IPS-20b (cell line): ENCODE data around the gene CDK5RAP3.

Experiments
- H3K27ac ChIP-seq: one replicate; pipeline ENCODE4 v1.5.1; 2013; ENCODE audit warnings: low read length
- H3K27me3 ChIP-seq: 2 replicates; pipeline ENCODE4 v1.6.1; 2013; ENCODE audit warnings: mild to moderate bottlenecking, low read length, inconsistent platforms; ENCODE audit not compliant: insufficient read depth
- H3K36me3 ChIP-seq: 2 replicates; pipeline ENCODE4 v1.6.1; 2013; ENCODE audit warnings: low read depth, mild to moderate bottlenecking, inconsistent platforms, low read length, moderate library complexity; ENCODE audit not compliant: insufficient read depth
- H3K4me1 ChIP-seq: 2 replicates; pipeline ENCODE4 v1.6.1; 2013; ENCODE audit warnings: mild to moderate bottlenecking, control low read depth, inconsistent platforms, low read length, moderate library complexity; ENCODE audit not compliant: insufficient read depth
- H3K4me3 ChIP-seq: 2 replicates; pipeline ENCODE4 v1.5.1; 2013; ENCODE audit warnings: mild to moderate bottlenecking, low read length, inconsistent platforms
- H3K9ac ChIP-seq: 2 replicates; pipeline ENCODE4 v1.6.1; 2013; ENCODE audit warnings: low read depth, mild to moderate bottlenecking, inconsistent platforms, low read length, moderate library complexity
- H3K9me3 ChIP-seq: 2 replicates; pipeline ENCODE4 v1.6.1; 2013; ENCODE audit warnings: mild to moderate bottlenecking, low read depth, low read length, inconsistent platforms; ENCODE audit not compliant: insufficient read depth

Gene CDK5RAP3

GRCh38 chr17:48002916-48003416 lies 32.1 kb downstream of the CDK5RAP3 start:
- Histone ChIP-seq H3K4me3 (peak overlapping the region; percentile 53; the same call in 1 of the 2 replicates), H3K9ac (peak overlapping the region; percentile 82)

GRCh38 chr17:48003417-48004151 lies 32.7 kb downstream of the CDK5RAP3 start:
- Histone ChIP-seq H3K36me3 (no peaks in the 10 kb centered on the region), H3K27ac (peak overlapping the region; percentile 86), H3K27me3 (no peaks in the 10 kb centered on the region), H3K4me1 (peaks cover 30% of the 10 kb centered on the region; the same call in 1 of the 2 replicates), H3K9ac (peak overlapping the region; percentile 82; the same call in 1 of the 2 replicates), H3K4me3 (peak overlapping the region; percentile 53; the same call in 1 of the 2 replicates), H3K9me3 (no peaks in the 10 kb centered on the region)

More at GRCh38 chr17:48002916-48003416, 32.1 kb downstream of the CDK5RAP3 start:
- no peaks in the 10 kb centered on the region for H3K9me3 ChIP-seq
- H3K27me3 ChIP-seq: no peaks in the 10 kb centered on the region
- peaks cover 30% of the 10 kb centered on the region; the same call in 1 of the 2 replicates for H3K4me1 ChIP-seq
- H3K36me3 ChIP-seq: no peaks in the 10 kb centered on the region
- H3K27ac ChIP-seq: peak overlapping the region; percentile 86

GRCh38 chr17:48004983-48005382 lies 34.1 kb downstream of the CDK5RAP3 start:
- Histone ChIP-seq H3K4me1 (peaks cover 30% of the 10 kb centered on the region; the same call in 1 of the 2 replicates), H3K27ac (peak overlapping the region; percentile 86), H3K27me3 (no peaks in the 10 kb centered on the region), H3K9ac (peak overlapping the region; percentile 82; the same call in 1 of the 2 replicates), H3K36me3 (no peaks in the 10 kb centered on the region), H3K9me3 (no peaks in the 10 kb centered on the region), H3K4me3 (no peak overlapping the region)

GRCh38 chr17:48006936-48007709 lies 36.2 kb downstream of the CDK5RAP3 start:
- Histone ChIP-seq H3K27ac (no peak overlapping the region), H3K4me1 (peaks cover 34% of the 10 kb centered on the region; the same call in 1 of the 2 replicates), H3K4me3 (no peak overlapping the region), H3K36me3 (no peaks in the 10 kb centered on the region), H3K9me3 (no peaks in the 10 kb centered on the region), H3K27me3 (peaks cover 7% of the 10 kb centered on the region; the same call in 1 of the 2 replicates), H3K9ac (no peak overlapping the region)

- peaks cover 6% of the 10 kb centered on the region; the same call in 1 of the 2 replicates for H3K4me1 ChIP-seq
- H3K9me3 ChIP-seq: no peaks in the 10 kb centered on the region
- H3K27ac ChIP-seq: no peak overlapping the region
- no peak overlapping the region for H3K9ac ChIP-seq
- H3K4me3 ChIP-seq: no peak overlapping the region
- H3K36me3 ChIP-seq: no peaks in the 10 kb centered on the region
- peaks cover 31% of the 10 kb centered on the region for H3K27me3 ChIP-seq
These were observed 39.3 kb downstream of the CDK5RAP3 start for GRCh38 chr17:48010193-48010592.

DNA sequence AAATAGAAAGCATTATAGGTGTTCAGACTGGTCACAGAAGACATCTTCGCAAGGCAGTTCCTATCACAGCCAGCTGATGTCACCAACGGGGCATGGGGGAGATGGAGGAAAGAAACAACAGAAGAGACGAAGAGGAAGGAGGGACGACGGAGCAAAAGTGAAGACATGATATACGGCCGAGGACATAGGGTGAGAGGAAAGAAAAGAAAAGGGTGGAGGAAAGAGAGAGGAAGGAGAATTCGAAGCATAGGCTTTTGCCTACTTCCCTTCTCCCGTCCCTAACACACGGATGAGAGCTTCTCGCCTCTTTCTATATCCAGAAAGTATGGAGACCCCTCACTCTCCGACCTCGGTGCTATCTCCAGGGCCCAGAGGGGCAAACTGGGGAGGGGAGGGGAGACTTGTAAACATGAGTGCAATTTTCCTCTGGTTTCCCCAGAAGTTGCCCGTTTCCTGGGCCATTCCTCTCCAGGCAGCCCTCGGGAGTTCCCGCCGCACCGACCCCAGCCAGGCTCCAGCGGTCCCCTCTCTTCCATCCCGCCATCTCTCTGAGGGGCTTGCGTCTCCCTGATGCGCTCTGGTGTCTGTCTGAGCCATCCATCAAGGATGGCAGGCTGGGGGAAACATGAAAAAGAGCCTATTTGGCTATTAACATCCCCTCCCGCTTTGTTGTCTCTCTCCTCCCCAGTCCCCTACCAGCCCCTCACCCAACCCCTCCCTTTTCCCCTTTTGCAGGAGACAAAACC lies 40.7 kb downstream of the CDK5RAP3 start:
- Histone ChIP-seq H3K36me3 (no peaks in the 10 kb centered on the region), H3K9me3 (no peaks in the 10 kb centered on the region), H3K27ac (no peak overlapping the region), H3K4me1 (peaks cover 4% of the 10 kb centered on the region; the same call in 1 of the 2 replicates), H3K9ac (peak overlapping the region; percentile 79; the same call in 1 of the 2 replicates), H3K27me3 (peaks cover 31% of the 10 kb centered on the region), H3K4me3 (peak overlapping the region; percentile 78)

DNA sequence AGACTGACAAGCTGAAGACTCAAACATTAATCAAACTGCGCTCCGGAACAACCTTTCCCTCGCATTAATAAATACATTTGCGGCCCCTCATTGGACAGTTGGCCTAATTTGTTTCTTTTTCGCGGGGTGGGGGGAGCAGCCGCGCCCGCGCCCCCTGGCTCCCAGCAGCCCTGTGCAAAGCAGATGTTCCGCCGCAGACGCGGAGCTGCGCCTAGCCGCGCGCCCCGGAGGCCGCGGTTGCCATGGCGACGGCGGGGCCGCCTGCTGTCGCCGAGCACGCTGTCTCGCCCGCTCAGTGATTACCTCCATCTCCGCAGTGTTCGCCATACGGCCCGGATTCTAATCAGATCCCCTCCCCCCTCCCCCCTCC lies 41.2 kb downstream of the CDK5RAP3 start:
- peaks cover 31% of the 10 kb centered on the region for H3K27me3 ChIP-seq
- H3K36me3 ChIP-seq: no peaks in the 10 kb centered on the region
- no peaks in the 10 kb centered on the region for H3K9me3 ChIP-seq
- peak overlapping the region; percentile 79; the same call in 1 of the 2 replicates for H3K9ac ChIP-seq
- H3K4me3 ChIP-seq: peak overlapping the region; percentile 78
- H3K27ac ChIP-seq: no peak overlapping the region
- H3K4me1 ChIP-seq: peaks cover 4% of the 10 kb centered on the region; the same call in 1 of the 2 replicates

GRCh38 chr17:48012654-48013053 lies 41.7 kb downstream of the CDK5RAP3 start:
- Histone ChIP-seq H3K9ac (no peak overlapping the region; the same call in 1 of the 2 replicates), H3K9me3 (no peaks in the 10 kb centered on the region), H3K27me3 (peaks cover 31% of the 10 kb centered on the region), H3K27ac (no peak overlapping the region), H3K4me1 (peaks cover 4% of the 10 kb centered on the region; the same call in 1 of the 2 replicates), H3K36me3 (no peaks in the 10 kb centered on the region), H3K4me3 (peak overlapping the region; percentile 51; the same call in 1 of the 2 replicates)

GRCh38 chr17:48013876-48014594 lies 43.1 kb downstream of the CDK5RAP3 start:
- Histone ChIP-seq H3K9ac (peak overlapping the region; percentile 37; the same call in 1 of the 2 replicates), H3K27me3 (peaks cover 31% of the 10 kb centered on the region), H3K4me3 (peak overlapping the region; percentile 16; the same call in 1 of the 2 replicates), H3K4me1 (peaks cover 4% of the 10 kb centered on the region; the same call in 1 of the 2 replicates), H3K9me3 (no peaks in the 10 kb centered on the region), H3K36me3 (no peaks in the 10 kb centered on the region), H3K27ac (no peak overlapping the region)

DNA sequence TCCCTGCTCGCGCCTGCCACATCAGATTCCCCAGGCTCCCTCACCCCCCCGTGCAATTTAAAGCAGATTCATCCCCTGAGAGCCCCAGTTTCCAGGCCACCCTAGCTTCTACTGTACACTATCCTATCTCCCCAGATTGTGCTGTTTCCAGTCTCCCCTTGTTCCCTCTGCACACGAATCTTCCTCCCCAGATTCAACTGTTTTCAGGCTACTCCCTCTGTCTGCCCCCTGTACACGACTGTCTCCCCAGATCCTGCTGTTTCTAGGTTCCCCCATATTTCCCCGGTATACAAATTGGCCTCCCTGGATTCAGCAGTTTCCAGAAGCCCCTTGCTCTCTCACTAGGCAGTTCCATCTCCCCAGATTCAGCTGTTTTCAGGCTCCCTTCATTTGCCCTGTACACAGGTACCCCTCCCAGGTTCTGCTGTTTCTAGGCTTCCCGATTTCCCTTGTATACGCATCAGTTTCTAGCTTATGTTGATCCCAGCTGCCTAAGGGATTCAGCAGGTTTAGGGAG lies 43.7 kb downstream of the CDK5RAP3 start:
- no peaks in the 10 kb centered on the region for H3K9me3 ChIP-seq
- H3K36me3 ChIP-seq: no peaks in the 10 kb centered on the region
- peaks cover 4% of the 10 kb centered on the region; the same call in 1 of the 2 replicates for H3K4me1 ChIP-seq
- H3K9ac ChIP-seq: no peak overlapping the region
- H3K27ac ChIP-seq: no peak overlapping the region
- H3K27me3 ChIP-seq: peaks cover 31% of the 10 kb centered on the region
- H3K4me3 ChIP-seq: no peak overlapping the region
